WTC11 (cell line): ENCODE results near the gene ZSCAN10. TPM values are rescaled to one million over a fixed set of nuclear protein-coding genes. Genes with fewer than 3 reads are reported as not detected.

Experiments
- ATF1 ChIP-seq: sonication (generic); formaldehyde crosslinking; IDR thresholded peaks from 2 replicates; pipeline ENCODE4 v1.8.1; 2023; ENCODE audit warnings: mild to moderate bottlenecking, moderate library complexity, missing genetic modification reagents
- CBFB ChIP-seq: sonication (generic); formaldehyde crosslinking; IDR thresholded peaks from 2 replicates; pipeline ENCODE4 v1.8.1; 2022; ENCODE audit warnings: mild to moderate bottlenecking, low read depth, missing genetic modification reagents
- E2F1 ChIP-seq: sonication (generic); formaldehyde crosslinking; IDR thresholded peaks from 2 replicates; pipeline ENCODE4 v1.8.0; 2022; ENCODE audit warnings: mild to moderate bottlenecking, missing genetic modification reagents
- E2F5 ChIP-seq: sonication (generic); formaldehyde crosslinking; IDR thresholded peaks from 2 replicates; pipeline ENCODE4 v1.8.1; 2022; ENCODE audit warnings: mild to moderate bottlenecking, moderate library complexity, missing genetic modification reagents
- EMX1 ChIP-seq: fragments of 250-450 bp; sonication (Bioruptor Pico); IDR thresholded peaks from 2 replicates; pipeline ENCODE4 v1.8.0; 2021; ENCODE audit warnings: mild to moderate bottlenecking
- ESRRA ChIP-seq: sonication (generic); formaldehyde crosslinking; IDR thresholded peaks from 2 replicates; pipeline ENCODE4 v1.8.1; 2022; ENCODE audit warnings: mild to moderate bottlenecking, missing genetic modification reagents, borderline replicate concordance
- FOXP4 ChIP-seq: sonication (generic); formaldehyde crosslinking; IDR thresholded peaks from 2 replicates; pipeline ENCODE4 v1.8.0; 2022; ENCODE audit warnings: mild to moderate bottlenecking, missing genetic modification reagents
- GABPB1 ChIP-seq: sonication (generic); formaldehyde crosslinking; IDR thresholded peaks from 2 replicates; pipeline ENCODE4 v1.8.1; 2023; ENCODE audit warnings: mild to moderate bottlenecking, missing genetic modification reagents
- JUN ChIP-seq: sonication (generic); formaldehyde crosslinking; IDR thresholded peaks from 2 replicates; pipeline ENCODE4 v1.8.0; 2023; ENCODE audit warnings: mild to moderate bottlenecking, missing genetic modification reagents
- MAX ChIP-seq: sonication (generic); formaldehyde crosslinking; IDR thresholded peaks from 2 replicates; pipeline ENCODE4 v1.8.0; 2022; ENCODE audit warnings: mild to moderate bottlenecking, missing genetic modification reagents
- MXD4 ChIP-seq: fragments of 250-450 bp; sonication (Bioruptor Pico); IDR thresholded peaks from 2 replicates; pipeline ENCODE4 v1.8.0; 2021; ENCODE audit warnings: mild to moderate bottlenecking, moderate library complexity, borderline replicate concordance
- NFE2L1 ChIP-seq: sonication (generic); formaldehyde crosslinking; IDR thresholded peaks from 2 replicates; pipeline ENCODE4 v1.8.1; 2023; ENCODE audit warnings: missing genetic modification reagents
- SP1 ChIP-seq: sonication (generic); formaldehyde crosslinking; conservative IDR thresholded peaks from 2 replicates; pipeline ENCODE4 v1.8.1; 2022; ENCODE audit warnings: missing genetic modification reagents
- TP53 ChIP-seq: sonication (generic); formaldehyde crosslinking; IDR thresholded peaks from 2 replicates; pipeline ENCODE4 v1.8.1; 2023; ENCODE audit warnings: mild to moderate bottlenecking, missing genetic modification reagents
- ZNF232 ChIP-seq: sonication (generic); formaldehyde crosslinking; IDR thresholded peaks from 2 replicates; pipeline ENCODE4 v1.8.0; 2022; ENCODE audit warnings: mild to moderate bottlenecking, missing genetic modification reagents
- ZNF423 ChIP-seq: fragments of 250-450 bp; sonication (Bioruptor Pico); IDR thresholded peaks from 2 replicates; pipeline ENCODE4 v2.1.2; 2022; ENCODE audit warnings: mild to moderate bottlenecking, moderate library complexity
- ZNF512 ChIP-seq: sonication (generic); formaldehyde crosslinking; IDR thresholded peaks from 2 replicates; pipeline ENCODE4 v1.8.1; 2022; ENCODE audit warnings: missing genetic modification reagents, borderline replicate concordance
- total RNA-seq: library from RNA; stranded (reverse); gene quantifications from 3 replicates; pipeline ENCODE4 v1.2.3, GENCODE V29; 2021
- TF ChIP-seq, protein P1 (sequence below): sonication (generic); formaldehyde crosslinking; IDR thresholded peaks from 2 replicates; pipeline ENCODE4 v1.8.0; 2023; ENCODE audit warnings: missing genetic modification reagents, mild to moderate bottlenecking, borderline replicate concordance
- TF ChIP-seq, protein P2 (sequence below): sonication (generic); formaldehyde crosslinking; IDR thresholded peaks from 2 replicates; pipeline ENCODE4 v1.8.1; 2023; ENCODE audit warnings: mild to moderate bottlenecking, missing genetic modification reagents, moderate library complexity
- TF ChIP-seq, protein P3 (sequence below): sonication (generic); formaldehyde crosslinking; IDR thresholded peaks from 2 replicates; pipeline ENCODE4 v1.8.0; 2022; ENCODE audit warnings: missing genetic modification reagents
- TF ChIP-seq, protein P4 (sequence below): sonication (generic); formaldehyde crosslinking; IDR thresholded peaks from 2 replicates; pipeline ENCODE4 v1.8.1; 2023; ENCODE audit warnings: mild to moderate bottlenecking, moderate library complexity, missing genetic modification reagents

Gene ZSCAN10
- total RNA-seq, 1 experiment from 2014 or later: 263 TPM

GRCh38 chr16:3059041-3059722, 39.9 kb downstream of the ZSCAN10 start (continued):
- TF ChIP-seq, protein P1, sequence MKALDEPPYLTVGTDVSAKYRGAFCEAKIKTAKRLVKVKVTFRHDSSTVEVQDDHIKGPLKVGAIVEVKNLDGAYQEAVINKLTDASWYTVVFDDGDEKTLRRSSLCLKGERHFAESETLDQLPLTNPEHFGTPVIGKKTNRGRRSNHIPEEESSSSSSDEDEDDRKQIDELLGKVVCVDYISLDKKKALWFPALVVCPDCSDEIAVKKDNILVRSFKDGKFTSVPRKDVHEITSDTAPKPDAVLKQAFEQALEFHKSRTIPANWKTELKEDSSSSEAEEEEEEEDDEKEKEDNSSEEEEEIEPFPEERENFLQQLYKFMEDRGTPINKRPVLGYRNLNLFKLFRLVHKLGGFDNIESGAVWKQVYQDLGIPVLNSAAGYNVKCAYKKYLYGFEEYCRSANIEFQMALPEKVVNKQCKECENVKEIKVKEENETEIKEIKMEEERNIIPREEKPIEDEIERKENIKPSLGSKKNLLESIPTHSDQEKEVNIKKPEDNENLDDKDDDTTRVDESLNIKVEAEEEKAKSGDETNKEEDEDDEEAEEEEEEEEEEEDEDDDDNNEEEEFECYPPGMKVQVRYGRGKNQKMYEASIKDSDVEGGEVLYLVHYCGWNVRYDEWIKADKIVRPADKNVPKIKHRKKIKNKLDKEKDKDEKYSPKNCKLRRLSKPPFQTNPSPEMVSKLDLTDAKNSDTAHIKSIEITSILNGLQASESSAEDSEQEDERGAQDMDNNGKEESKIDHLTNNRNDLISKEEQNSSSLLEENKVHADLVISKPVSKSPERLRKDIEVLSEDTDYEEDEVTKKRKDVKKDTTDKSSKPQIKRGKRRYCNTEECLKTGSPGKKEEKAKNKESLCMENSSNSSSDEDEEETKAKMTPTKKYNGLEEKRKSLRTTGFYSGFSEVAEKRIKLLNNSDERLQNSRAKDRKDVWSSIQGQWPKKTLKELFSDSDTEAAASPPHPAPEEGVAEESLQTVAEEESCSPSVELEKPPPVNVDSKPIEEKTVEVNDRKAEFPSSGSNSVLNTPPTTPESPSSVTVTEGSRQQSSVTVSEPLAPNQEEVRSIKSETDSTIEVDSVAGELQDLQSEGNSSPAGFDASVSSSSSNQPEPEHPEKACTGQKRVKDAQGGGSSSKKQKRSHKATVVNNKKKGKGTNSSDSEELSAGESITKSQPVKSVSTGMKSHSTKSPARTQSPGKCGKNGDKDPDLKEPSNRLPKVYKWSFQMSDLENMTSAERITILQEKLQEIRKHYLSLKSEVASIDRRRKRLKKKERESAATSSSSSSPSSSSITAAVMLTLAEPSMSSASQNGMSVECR: 0 out of 2 replicates have a peak, but pooled peaks have one; percentile 35
- TF ChIP-seq TP53 (CRISPR knock-in tag): peak; percentile 62; the same call in 1 of the 2 replicates
- TF ChIP-seq FOXP4: no peak; the same call in 1 of the 2 replicates
- no peak for TF ChIP-seq E2F1
- no peak for TF ChIP-seq JUN (CRISPR knock-in tag)
- no peak for TF ChIP-seq ATF1
- TF ChIP-seq, protein P2, sequence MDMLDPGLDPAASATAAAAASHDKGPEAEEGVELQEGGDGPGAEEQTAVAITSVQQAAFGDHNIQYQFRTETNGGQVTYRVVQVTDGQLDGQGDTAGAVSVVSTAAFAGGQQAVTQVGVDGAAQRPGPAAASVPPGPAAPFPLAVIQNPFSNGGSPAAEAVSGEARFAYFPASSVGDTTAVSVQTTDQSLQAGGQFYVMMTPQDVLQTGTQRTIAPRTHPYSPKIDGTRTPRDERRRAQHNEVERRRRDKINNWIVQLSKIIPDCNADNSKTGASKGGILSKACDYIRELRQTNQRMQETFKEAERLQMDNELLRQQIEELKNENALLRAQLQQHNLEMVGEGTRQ (CRISPR knock-in tag): peak; percentile 46; the same call in 1 of the 2 replicates
- TF ChIP-seq E2F5 (CRISPR knock-in tag): peak; percentile 86
- no peak for TF ChIP-seq EMX1 (CRISPR knock-in tag)
- no peak for TF ChIP-seq ZNF423 (CRISPR knock-in tag)
- TF ChIP-seq MXD4 (CRISPR knock-in tag): no peak
- TF ChIP-seq, protein P3, sequence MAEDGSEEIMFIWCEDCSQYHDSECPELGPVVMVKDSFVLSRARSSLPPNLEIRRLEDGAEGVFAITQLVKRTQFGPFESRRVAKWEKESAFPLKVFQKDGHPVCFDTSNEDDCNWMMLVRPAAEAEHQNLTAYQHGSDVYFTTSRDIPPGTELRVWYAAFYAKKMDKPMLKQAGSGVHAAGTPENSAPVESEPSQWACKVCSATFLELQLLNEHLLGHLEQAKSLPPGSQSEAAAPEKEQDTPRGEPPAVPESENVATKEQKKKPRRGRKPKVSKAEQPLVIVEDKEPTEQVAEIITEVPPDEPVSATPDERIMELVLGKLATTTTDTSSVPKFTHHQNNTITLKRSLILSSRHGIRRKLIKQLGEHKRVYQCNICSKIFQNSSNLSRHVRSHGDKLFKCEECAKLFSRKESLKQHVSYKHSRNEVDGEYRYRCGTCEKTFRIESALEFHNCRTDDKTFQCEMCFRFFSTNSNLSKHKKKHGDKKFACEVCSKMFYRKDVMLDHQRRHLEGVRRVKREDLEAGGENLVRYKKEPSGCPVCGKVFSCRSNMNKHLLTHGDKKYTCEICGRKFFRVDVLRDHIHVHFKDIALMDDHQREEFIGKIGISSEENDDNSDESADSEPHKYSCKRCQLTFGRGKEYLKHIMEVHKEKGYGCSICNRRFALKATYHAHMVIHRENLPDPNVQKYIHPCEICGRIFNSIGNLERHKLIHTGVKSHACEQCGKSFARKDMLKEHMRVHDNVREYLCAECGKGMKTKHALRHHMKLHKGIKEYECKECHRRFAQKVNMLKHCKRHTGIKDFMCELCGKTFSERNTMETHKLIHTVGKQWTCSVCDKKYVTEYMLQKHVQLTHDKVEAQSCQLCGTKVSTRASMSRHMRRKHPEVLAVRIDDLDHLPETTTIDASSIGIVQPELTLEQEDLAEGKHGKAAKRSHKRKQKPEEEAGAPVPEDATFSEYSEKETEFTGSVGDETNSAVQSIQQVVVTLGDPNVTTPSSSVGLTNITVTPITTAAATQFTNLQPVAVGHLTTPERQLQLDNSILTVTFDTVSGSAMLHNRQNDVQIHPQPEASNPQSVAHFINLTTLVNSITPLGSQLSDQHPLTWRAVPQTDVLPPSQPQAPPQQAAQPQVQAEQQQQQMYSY: peak; percentile 22; the same call in 1 of the 2 replicates
- TF ChIP-seq ESRRA (CRISPR knock-in tag): peak; percentile 75; the same call in 1 of the 2 replicates
- TF ChIP-seq ZNF232: 0 out of 2 replicates have a peak, but pooled peaks have one; percentile 34
- peak; percentile 83 for TF ChIP-seq MAX
- TF ChIP-seq, protein P4, sequence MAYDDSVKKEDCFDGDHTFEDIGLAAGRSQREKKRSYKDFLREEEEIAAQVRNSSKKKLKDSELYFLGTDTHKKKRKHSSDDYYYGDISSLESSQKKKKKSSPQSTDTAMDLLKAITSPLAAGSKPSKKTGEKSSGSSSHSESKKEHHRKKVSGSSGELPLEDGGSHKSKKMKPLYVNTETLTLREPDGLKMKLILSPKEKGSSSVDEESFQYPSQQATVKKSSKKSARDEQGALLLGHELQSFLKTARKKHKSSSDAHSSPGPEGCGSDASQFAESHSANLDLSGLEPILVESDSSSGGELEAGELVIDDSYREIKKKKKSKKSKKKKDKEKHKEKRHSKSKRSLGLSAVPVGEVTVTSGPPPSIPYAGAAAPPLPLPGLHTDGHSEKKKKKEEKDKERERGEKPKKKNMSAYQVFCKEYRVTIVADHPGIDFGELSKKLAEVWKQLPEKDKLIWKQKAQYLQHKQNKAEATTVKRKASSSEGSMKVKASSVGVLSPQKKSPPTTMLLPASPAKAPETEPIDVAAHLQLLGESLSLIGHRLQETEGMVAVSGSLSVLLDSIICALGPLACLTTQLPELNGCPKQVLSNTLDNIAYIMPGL (CRISPR knock-in tag): peak; percentile 99; the same call in 1 of the 2 replicates
- peak; percentile 70; the same call in 1 of the 2 replicates for TF ChIP-seq CBFB (CRISPR knock-in tag)
- no peak for TF ChIP-seq NFE2L1
- TF ChIP-seq SP1 (CRISPR knock-in tag): peak; percentile 82
- TF ChIP-seq ZNF512 (CRISPR knock-in tag): no peak
- peak; percentile 53; the same call in 1 of the 2 replicates for TF ChIP-seq GABPB1 (CRISPR knock-in tag)
